GM23338 (cell line): ENCODE measurements around the gene PNKP.

ENCODE experiments used
- CREB1 ChIP-seq: fragments of 250-450 bp; sonication (Bioruptor Pico); IDR thresholded peaks from 2 replicates; pipeline ENCODE4 v1.5.0; 2020; ENCODE audit warnings: low read depth, mild to moderate bottlenecking, moderate library complexity
- EZH2 ChIP-seq: fragments of 200-600 bp; sonication (generic); IDR thresholded peaks from one replicate; pipeline ENCODE4 v1.8.0; 2017; ENCODE audit warnings: antibody characterized with exemption, mild to moderate bottlenecking, low read depth; ENCODE audit not compliant: unreplicated experiment
- EZH2phosphoT487 ChIP-seq: fragments of 200-600 bp; sonication (generic); IDR thresholded peaks from one replicate; pipeline ENCODE4 v1.8.1; 2018; ENCODE audit warnings: antibody characterized with exemption; ENCODE audit not compliant: unreplicated experiment
- JUNB ChIP-seq: IDR thresholded peaks from one replicate; pipeline ENCODE4 v1.6.1; 2016; ENCODE audit warnings: antibody characterized with exemption; ENCODE audit not compliant: unreplicated experiment
- NANOG ChIP-seq: IDR thresholded peaks from 2 replicates; pipeline ENCODE4 v1.6.1; 2016; ENCODE audit warnings: antibody characterized with exemption, borderline replicate concordance
- POLR2AphosphoS5 ChIP-seq: IDR thresholded peaks from 2 replicates; pipeline ENCODE4 v1.6.1; 2016; ENCODE audit warnings: antibody characterized with exemption, low read depth
- STAT1 ChIP-seq: IDR thresholded peaks from one replicate; pipeline ENCODE4 v1.6.1; 2016; ENCODE audit warnings: antibody characterized with exemption; ENCODE audit not compliant: unreplicated experiment
- ZNF331 ChIP-seq: fragments of 250-450 bp; sonication (Bioruptor Pico); IDR thresholded peaks from 2 replicates; pipeline ENCODE4 v1.5.0; 2020; ENCODE audit warnings: low read depth, mild to moderate bottlenecking, moderate library complexity
- TF ChIP-seq, protein P1 (sequence below), 2 experiments: fragments of 200-600 bp in 1 of 2; sonication (generic) in 1 of 2; conservative IDR thresholded peaks; 2 replicates each; pipeline versions ENCODE4 v1.5.1 to v1.6.1; 2016 to 2017; ENCODE audit warnings: antibody characterized with exemption in 2 of 2, low read depth in 2 of 2, mild to moderate bottlenecking in 2 of 2, moderate library complexity in 1 of 2
- TF ChIP-seq, protein P2 (sequence below): IDR thresholded peaks from one replicate; pipeline ENCODE4 v1.6.1; 2018; ENCODE audit warnings: antibody characterized with exemption; ENCODE audit not compliant: unreplicated experiment
- TF ChIP-seq, protein P3 (sequence below): IDR thresholded peaks from 2 replicates; pipeline ENCODE4 v1.6.1; 2016; ENCODE audit warnings: antibody characterized with exemption

DNA sequence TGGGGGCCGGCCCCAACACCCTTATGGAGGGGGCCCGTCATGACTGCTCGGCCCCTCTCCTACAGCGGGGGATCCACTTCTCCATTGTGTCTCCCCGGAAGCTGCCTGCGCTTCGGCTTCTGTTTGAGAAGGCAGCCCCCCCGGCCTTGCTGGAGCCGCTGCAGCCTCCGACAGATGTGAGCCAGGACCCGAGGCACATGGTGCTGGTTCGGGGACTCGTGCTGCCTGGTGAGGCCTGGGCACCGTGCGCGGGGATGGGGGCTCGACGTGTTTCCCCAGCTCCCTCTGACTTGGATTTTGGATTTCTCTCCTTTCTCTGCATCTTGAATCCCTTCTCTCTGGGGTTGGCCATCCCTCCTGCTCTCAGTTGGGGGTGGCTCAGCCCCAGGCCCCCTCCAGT lies 37.7 kb downstream of the PNKP start:
- TF ChIP-seq, protein P1, sequence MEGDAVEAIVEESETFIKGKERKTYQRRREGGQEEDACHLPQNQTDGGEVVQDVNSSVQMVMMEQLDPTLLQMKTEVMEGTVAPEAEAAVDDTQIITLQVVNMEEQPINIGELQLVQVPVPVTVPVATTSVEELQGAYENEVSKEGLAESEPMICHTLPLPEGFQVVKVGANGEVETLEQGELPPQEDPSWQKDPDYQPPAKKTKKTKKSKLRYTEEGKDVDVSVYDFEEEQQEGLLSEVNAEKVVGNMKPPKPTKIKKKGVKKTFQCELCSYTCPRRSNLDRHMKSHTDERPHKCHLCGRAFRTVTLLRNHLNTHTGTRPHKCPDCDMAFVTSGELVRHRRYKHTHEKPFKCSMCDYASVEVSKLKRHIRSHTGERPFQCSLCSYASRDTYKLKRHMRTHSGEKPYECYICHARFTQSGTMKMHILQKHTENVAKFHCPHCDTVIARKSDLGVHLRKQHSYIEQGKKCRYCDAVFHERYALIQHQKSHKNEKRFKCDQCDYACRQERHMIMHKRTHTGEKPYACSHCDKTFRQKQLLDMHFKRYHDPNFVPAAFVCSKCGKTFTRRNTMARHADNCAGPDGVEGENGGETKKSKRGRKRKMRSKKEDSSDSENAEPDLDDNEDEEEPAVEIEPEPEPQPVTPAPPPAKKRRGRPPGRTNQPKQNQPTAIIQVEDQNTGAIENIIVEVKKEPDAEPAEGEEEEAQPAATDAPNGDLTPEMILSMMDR (conservative IDR thresholded peaks at IDR 0.05; ENCODE audit: low read depth in 2 of 2) = no peak
- TF ChIP-seq, protein P2, sequence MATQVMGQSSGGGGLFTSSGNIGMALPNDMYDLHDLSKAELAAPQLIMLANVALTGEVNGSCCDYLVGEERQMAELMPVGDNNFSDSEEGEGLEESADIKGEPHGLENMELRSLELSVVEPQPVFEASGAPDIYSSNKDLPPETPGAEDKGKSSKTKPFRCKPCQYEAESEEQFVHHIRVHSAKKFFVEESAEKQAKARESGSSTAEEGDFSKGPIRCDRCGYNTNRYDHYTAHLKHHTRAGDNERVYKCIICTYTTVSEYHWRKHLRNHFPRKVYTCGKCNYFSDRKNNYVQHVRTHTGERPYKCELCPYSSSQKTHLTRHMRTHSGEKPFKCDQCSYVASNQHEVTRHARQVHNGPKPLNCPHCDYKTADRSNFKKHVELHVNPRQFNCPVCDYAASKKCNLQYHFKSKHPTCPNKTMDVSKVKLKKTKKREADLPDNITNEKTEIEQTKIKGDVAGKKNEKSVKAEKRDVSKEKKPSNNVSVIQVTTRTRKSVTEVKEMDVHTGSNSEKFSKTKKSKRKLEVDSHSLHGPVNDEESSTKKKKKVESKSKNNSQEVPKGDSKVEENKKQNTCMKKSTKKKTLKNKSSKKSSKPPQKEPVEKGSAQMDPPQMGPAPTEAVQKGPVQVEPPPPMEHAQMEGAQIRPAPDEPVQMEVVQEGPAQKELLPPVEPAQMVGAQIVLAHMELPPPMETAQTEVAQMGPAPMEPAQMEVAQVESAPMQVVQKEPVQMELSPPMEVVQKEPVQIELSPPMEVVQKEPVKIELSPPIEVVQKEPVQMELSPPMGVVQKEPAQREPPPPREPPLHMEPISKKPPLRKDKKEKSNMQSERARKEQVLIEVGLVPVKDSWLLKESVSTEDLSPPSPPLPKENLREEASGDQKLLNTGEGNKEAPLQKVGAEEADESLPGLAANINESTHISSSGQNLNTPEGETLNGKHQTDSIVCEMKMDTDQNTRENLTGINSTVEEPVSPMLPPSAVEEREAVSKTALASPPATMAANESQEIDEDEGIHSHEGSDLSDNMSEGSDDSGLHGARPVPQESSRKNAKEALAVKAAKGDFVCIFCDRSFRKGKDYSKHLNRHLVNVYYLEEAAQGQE = no peak
- TF ChIP-seq POLR2AphosphoS5 = no peak
- TF ChIP-seq NANOG = no peak
- TF ChIP-seq, protein P3, sequence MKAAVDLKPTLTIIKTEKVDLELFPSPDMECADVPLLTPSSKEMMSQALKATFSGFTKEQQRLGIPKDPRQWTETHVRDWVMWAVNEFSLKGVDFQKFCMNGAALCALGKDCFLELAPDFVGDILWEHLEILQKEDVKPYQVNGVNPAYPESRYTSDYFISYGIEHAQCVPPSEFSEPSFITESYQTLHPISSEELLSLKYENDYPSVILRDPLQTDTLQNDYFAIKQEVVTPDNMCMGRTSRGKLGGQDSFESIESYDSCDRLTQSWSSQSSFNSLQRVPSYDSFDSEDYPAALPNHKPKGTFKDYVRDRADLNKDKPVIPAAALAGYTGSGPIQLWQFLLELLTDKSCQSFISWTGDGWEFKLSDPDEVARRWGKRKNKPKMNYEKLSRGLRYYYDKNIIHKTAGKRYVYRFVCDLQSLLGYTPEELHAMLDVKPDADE = no peak
- no peak for TF ChIP-seq EZH2phosphoT487
- no peak for TF ChIP-seq EZH2
- TF ChIP-seq ZNF331 (CRISPR knock-in tag) = no peak
- TF ChIP-seq JUNB = no peak
- no peak for TF ChIP-seq STAT1
- no peak for TF ChIP-seq CREB1 (CRISPR knock-in tag)
